ENCODE data around the gene CRYGB.

Gene CRYGB

DNA sequence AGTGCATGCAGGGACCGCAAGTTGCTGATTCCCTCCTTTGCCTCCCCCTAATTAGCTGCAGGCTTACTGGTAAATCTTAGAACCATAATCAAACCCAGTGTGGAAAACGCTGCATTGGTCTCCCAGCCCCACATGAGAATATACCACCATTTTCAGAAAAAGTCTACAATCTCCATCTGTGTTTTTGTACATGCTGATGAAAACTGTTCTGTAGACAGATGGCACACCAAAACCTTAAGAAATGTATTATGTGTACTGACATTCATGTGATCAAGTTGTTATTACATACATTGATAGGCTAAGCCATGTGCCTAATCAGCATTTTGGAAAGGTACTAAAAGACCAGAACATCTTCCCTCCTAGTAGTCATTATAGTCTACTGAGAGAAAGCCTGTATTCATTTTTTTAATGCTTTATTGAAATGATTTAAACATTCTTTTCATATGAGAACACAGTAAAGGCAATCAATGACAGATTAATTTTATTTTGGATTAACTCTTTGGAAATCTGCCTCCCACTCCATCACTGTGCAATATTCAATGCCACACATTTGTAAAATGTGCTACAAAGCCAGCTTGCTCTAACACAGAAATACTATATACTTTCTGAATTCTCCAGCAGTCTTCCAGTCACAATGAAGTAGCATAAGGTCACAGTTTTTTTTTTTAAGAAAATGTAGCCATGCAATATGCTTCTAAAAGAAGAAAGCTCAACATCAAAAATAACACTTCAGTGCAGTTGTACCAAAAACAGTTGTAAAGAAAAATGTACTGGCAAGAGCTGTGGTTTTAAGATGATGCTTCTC lies 19.2 kb upstream of the CRYGB start:
- H3K4me2 ChIP-seq (ENCODE audit: low read length) = no peak overlapping the region
- H3K27me3 ChIP-seq (ENCODE audit: control insufficient read depth, low read length) = 0 out of 2 replicates have a peak, but pooled peaks cover 8% of the 10 kb centered on the region
- no peaks in the 10 kb centered on the region for H3K9me3 ChIP-seq (ENCODE audit: control insufficient read depth, insufficient read depth, low read length)
- H4K20me1 ChIP-seq (ENCODE audit: control insufficient read depth, insufficient read depth, low read depth, low read length) = no peaks in the 10 kb centered on the region
- H3K9me2 ChIP-seq (replicated peaks; ENCODE audit: control insufficient read depth, low read length) = no peaks in the 10 kb centered on the region
- no peaks in the 10 kb centered on the region for H3K4me1 ChIP-seq (ENCODE audit: control insufficient read depth, low read length)
- no peak overlapping the region for H3K4me3 ChIP-seq (ENCODE audit: low read length)
- no peaks in the 10 kb centered on the region for H3K79me2 ChIP-seq (ENCODE audit: control insufficient read depth, low read length)
- TF ChIP-seq EZH2phosphoT487 (IDR thresholded peaks at IDR 0.05; ENCODE audit: borderline replicate concordance, low read length) = no peak
- TF ChIP-seq, protein P1, sequence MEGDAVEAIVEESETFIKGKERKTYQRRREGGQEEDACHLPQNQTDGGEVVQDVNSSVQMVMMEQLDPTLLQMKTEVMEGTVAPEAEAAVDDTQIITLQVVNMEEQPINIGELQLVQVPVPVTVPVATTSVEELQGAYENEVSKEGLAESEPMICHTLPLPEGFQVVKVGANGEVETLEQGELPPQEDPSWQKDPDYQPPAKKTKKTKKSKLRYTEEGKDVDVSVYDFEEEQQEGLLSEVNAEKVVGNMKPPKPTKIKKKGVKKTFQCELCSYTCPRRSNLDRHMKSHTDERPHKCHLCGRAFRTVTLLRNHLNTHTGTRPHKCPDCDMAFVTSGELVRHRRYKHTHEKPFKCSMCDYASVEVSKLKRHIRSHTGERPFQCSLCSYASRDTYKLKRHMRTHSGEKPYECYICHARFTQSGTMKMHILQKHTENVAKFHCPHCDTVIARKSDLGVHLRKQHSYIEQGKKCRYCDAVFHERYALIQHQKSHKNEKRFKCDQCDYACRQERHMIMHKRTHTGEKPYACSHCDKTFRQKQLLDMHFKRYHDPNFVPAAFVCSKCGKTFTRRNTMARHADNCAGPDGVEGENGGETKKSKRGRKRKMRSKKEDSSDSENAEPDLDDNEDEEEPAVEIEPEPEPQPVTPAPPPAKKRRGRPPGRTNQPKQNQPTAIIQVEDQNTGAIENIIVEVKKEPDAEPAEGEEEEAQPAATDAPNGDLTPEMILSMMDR (IDR thresholded peaks at IDR 0.05; ENCODE audit: low read depth, low read length, poor library complexity, severe bottlenecking) = no peak
- H3K27ac ChIP-seq (ENCODE audit: low read depth, low read length) = no peak overlapping the region
- H3F3A ChIP-seq (ENCODE audit: control insufficient read depth, insufficient read depth) = no peaks in the 10 kb centered on the region
- H3K36me3 ChIP-seq (ENCODE audit: control insufficient read depth, low read length) = no peaks in the 10 kb centered on the region

DNA sequence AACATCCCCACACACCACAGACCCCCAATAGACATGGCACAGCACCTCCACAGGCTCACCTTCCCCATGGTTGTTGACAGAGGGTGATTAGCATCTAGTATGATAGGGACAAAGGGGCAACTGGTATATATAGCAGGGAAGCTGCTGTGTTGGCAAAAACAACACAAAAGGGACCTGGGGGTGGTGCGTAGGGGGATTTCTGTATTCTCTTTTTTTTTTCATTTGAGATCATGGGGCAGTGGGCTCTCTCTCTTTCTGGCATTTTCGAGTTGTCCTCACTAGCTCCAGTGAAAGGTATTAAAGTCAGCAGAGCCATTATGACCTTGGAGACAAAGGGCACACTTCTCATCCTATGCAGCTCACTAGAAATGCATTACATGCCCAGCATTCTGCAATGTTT lies 17.5 kb upstream of the CRYGB start, which contains the start of gene CRYGA:
Gene CRYGA, minus strand, starts transcription at position 101 of the 400 bp plus-strand sequence. Its CDS starts 33 bp downstream, at position 68.
- Histone ChIP-seq H4K20me1 (ENCODE audit: control insufficient read depth, insufficient read depth, low read depth, low read length) (no peaks in the 10 kb centered on the region), H3F3A (ENCODE audit: control insufficient read depth, insufficient read depth) (no peaks in the 10 kb centered on the region), H3K27ac (ENCODE audit: low read depth, low read length) (no peak within 1 kb of the TSS), H3K36me3 (ENCODE audit: control insufficient read depth, low read length) (no peaks in the 10 kb centered on the region), H3K27me3 (ENCODE audit: control insufficient read depth, low read length) (0 out of 2 replicates have a peak, but pooled peaks cover 7% of the 10 kb centered on the region), H3K79me2 (ENCODE audit: control insufficient read depth, low read length) (no peaks in the 10 kb centered on the region), H3K4me2 (ENCODE audit: low read length) (no peak within 1 kb of the TSS), H3K9me2 (replicated peaks; ENCODE audit: control insufficient read depth, low read length) (no peaks in the 10 kb centered on the region), H3K4me3 (ENCODE audit: low read length) (no peak within 1 kb of the TSS), H3K4me1 (ENCODE audit: control insufficient read depth, low read length) (no peaks in the 10 kb centered on the region), H3K9me3 (ENCODE audit: control insufficient read depth, insufficient read depth, low read length) (no peaks in the 10 kb centered on the region)
- TF ChIP-seq EZH2phosphoT487 (IDR thresholded peaks at IDR 0.05; ENCODE audit: borderline replicate concordance, low read length) = no peak
- TF ChIP-seq, protein P1 (IDR thresholded peaks at IDR 0.05; ENCODE audit: low read depth, low read length, poor library complexity, severe bottlenecking) = no peak

DNA sequence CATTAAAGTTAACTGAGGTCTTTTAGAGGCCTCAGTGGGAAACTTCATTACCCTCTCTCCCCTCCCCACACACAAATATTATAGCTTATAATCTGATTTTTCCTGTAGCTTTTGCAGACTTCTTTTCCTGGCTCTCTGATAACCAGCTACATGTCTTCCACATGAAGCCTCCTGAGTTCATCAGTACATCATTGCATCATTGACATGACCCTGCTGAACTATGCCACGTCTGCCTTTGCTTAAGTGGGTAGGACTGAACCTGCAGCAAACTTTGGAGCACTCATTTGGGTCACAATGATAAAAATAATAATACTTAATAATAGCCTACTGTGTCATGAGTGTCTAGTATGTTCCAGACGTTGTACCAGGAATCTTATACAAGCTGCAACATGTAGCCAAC lies 10.5 kb upstream of the CRYGB start:
- H3K79me2 ChIP-seq (ENCODE audit: control insufficient read depth, low read length) = no peaks in the 10 kb centered on the region
- H3K4me1 ChIP-seq (ENCODE audit: control insufficient read depth, low read length) = no peaks in the 10 kb centered on the region
- no peaks in the 10 kb centered on the region; the same call in 1 of the 2 replicates for H3K9me3 ChIP-seq (ENCODE audit: control insufficient read depth, insufficient read depth, low read length)
- H3K4me3 ChIP-seq (ENCODE audit: low read length) = no peak overlapping the region
- H3K36me3 ChIP-seq (ENCODE audit: control insufficient read depth, low read length) = no peaks in the 10 kb centered on the region
- no peaks in the 10 kb centered on the region for H3K9me2 ChIP-seq (replicated peaks; ENCODE audit: control insufficient read depth, low read length)
- no peaks in the 10 kb centered on the region for H3K27me3 ChIP-seq (ENCODE audit: control insufficient read depth, low read length)
- no peak overlapping the region for H3K27ac ChIP-seq (ENCODE audit: low read depth, low read length)
- no peak overlapping the region for H3K4me2 ChIP-seq (ENCODE audit: low read length)
- H4K20me1 ChIP-seq (ENCODE audit: control insufficient read depth, insufficient read depth, low read depth, low read length) = no peaks in the 10 kb centered on the region
- H3F3A ChIP-seq (ENCODE audit: control insufficient read depth, insufficient read depth) = no peaks in the 10 kb centered on the region
- TF ChIP-seq, protein P1 (IDR thresholded peaks at IDR 0.05; ENCODE audit: low read depth, low read length, poor library complexity, severe bottlenecking) = no peak
- TF ChIP-seq EZH2phosphoT487 (IDR thresholded peaks at IDR 0.05; ENCODE audit: borderline replicate concordance, low read length) = no peak

Data from DOHH2 (cell line).